HG03378 (cell line): ENCODE measurements around the gene KRTAP5-10.
"Not testable (repeated sequence)": the region's sequence is repeated elsewhere in the genome, so short reads cannot be mapped to it uniquely, and the experiment has no call there.

ENCODE experiments used
- ATAC-seq: cut with Tn5 transposase; IDR thresholded peaks from one replicate; pipeline ENCODE4 v1.9.1; 2021; ENCODE audit warnings: mild to moderate bottlenecking, moderate library complexity; ENCODE audit not compliant: unreplicated experiment

The KRTAP5-10 gene

DNA sequence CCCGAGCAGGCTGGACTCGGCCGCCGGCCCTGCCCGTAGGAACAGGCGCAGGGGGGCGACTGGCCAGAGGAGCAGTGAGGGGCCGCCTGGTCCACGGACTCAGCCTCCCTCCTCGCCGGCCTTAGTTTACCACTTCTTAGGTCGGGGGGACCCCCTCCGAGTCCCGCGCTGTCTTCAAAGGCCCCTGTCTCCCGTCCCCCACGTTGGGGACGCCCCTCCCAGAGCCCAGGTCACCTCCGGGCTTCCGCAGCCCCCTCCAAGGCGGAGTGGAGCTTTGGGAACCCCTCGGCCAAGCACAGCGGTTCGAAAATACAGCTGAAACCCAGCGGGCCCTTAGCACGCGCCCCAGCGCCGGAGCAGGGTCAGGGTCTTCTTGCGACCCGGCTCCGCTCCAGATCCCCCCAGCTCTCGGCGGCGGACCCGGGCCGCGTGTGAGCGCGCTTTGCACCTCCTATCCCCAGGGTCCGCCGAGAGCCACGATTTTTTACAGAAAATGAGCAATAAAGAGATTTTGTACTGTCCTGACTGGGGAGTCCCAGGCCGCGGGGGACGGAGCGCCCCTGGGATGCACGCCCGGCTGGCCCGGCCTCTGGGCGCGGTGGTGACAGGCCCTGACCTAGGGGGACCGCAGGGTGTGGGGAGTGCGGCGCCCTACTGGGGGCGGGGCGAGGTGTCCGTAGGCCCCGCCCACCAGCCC is 42.3 kb downstream of the KRTAP5-10 start:
- not testable (repeated sequence) for ATAC-seq

DNA sequence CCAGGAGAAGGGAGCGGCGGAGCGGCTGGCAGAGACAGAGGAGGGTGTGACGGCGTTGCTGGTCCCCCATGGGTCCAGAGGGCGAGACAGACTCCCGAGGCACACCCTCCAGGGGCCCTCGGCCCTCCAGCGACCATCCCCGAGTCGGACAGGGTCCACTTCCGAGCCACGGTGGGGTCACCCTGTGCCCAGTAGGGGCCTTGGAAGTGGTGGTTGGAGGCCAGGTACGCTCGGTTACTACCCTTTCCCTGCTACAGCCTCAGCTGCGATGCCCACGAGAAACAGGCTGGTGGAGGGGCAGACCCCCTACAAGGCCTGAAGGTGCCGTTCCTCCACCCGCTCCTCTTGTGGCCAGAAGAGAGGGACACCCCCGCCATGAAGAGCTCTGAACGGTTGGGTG is 42.9 kb downstream of the KRTAP5-10 start:
- not testable (repeated sequence) for ATAC-seq

DNA sequence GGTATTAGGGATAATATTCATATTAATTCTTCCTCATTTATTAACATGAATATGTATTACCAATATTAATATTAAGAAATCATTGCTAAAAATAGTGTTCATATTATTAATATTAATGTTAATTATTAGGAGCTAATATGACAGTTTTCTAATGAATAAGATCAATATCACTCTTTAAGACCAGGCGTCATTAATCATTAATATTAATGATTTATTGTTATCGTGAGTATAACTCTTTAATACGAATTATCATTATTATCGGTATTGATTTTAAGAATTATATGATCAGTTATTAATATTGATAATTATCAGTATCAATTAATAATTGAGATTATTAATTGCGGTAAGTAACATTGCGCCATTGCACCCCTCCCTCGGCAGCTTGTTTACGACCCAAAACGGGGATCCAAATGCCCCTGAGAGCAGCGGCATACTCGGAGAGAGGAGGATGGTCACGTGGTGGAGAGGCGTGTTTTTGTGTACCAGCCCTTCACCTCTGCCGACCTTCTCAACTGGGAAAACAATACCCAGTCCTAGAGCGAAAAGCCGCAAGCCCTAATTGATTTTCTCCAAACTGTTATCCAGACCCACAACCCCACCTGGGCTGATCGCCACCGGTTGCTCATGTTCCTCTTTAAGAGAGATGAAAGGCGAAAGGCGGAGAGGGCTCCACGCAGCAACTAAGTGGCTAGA is 46.0 kb downstream of the KRTAP5-10 start:
- not testable (repeated sequence) for ATAC-seq

DNA sequence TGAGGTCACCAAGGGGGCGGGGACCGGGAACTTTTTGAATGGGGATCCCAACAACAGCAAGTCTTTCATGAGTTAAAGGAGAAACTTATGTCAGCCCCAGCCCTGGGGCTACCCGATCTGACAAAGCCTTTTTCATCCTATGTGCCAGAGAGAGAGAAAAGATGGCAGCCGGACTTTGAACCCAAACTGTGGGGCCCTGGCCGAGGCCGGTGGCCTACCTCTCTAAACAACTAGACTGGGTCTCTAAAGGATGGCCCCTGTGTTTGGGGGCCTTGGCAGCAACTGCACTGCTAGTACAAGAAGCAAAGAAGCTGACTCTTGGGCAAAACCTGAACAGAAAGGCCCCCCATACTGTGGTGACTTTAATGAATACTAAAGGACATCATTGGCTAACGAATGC is 48.6 kb downstream of the KRTAP5-10 start:
- not testable (repeated sequence) for ATAC-seq

- not testable (repeated sequence) for ATAC-seq
Observed at GRCh38 chr11:71614366-71614917, 49.1 kb downstream of the KRTAP5-10 start.

DNA sequence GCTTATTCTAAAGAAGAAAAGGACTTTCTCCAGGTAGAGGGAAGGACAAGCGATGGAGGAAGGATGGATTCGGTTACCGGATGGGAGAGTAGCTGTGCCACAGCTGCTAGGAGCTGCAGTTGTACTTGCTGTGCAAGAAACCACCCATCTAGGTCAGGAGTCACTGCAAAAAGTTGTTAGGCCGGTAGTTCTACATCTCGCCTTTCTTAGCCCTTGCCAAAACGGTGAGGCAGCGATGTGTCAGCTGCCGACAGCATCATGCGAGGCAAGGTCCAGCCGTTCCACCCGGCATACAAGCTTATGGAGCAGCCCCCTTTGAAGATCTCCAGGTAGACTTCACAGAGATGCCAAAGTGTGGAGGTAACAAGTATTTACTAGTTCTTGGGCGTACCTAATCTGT is 49.6 kb downstream of the KRTAP5-10 start:
- not testable (repeated sequence) for ATAC-seq
